ENCODE results near the gene ZNF792.
"Not testable (repeated sequence)": the region's sequence is repeated elsewhere in the genome, so short reads cannot be mapped to it uniquely, and the experiment has no call there.

ZNF792 gene

DNA sequence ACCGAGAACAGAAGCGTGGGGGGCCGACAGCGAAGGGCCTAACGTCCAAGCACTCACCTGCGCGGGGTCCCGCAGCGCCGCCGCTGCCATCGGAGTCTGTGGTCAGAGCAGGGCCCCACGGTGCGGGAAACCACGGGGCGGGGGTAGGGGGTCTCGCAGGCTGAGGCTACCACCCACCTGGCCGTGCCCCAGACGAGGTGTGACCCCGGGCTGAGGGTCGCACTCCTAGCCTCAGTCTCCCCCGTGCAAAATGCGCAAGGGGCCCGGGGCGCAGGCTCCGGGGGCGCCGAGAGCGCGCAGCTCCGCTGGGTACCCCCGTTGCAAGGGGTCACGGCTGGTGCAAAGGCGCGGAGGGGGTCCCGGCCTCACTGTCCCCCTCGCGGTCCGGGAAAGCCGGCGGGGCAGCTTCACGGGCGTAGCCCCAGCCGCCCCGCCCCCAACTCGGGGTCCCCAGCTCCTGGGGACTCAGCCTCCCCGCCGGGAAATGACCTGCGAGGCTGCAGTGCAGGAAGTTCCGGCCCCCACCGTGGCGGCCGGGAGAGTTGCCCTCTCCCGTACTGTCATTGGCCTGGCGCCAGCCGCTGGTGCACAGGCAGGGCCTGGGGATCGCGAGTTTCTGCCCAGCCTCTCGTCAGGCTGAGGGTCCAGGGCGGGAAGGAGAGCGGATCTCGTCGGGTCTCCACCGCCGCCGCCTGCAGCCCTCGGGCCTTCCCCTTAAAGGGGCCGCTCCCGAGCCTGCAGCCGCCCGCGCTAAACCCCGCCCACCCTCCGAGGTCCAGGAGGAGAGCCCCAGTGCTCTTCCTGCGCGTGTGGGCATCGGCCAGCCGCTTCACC is at the start of gene ZNF792:
TSS of gene ZNF792 (minus strand) at position 657 of the 834 bp plus-strand sequence. CDS start at position 90, 567 bp downstream.
- peak; percentile 14 for DNase-seq

DNA sequence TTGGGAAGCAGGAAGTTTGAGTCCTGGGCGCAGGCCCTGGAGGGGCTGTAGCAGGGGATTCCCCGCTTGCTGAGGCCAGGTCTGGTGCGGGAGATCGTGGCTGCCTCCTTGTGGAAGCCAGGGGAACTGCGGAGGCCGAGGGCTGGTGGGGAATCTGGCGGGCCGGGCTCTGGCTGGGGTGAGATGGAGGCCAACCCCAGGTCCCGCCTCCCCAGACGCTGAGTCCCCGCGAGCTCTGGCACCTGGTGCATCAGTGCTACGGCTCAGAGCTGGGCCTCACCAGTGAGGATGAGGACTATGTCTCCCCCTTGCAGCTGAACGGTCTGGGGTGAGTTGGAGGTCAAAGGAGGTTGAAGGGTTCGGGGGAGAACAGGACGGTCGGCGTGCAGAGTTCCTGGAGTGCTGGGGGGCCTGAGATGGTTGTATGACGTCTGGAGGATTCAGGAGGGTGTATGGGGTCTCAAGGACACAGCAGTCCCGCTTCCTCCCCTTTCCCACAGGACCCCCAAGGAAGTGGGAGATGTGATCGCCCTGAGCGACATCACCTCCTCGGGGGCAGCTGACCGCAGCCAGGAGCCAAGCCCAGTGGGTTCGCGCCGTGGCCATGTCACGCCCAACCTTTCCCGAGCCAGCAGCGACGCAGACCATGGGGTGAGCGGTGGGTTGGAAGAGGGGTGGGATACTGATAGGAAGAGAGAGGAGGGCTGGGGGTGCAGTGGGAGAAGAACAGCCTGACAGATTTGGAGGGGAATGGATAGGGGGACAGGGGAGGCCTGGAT is 49.2 kb upstream of the ZNF792 start:
- DNase-seq = no peak

GRCh38 chr19:35011737-35012682 is 48.0 kb upstream of the ZNF792 start:
- DNase-seq = no peak

DNA sequence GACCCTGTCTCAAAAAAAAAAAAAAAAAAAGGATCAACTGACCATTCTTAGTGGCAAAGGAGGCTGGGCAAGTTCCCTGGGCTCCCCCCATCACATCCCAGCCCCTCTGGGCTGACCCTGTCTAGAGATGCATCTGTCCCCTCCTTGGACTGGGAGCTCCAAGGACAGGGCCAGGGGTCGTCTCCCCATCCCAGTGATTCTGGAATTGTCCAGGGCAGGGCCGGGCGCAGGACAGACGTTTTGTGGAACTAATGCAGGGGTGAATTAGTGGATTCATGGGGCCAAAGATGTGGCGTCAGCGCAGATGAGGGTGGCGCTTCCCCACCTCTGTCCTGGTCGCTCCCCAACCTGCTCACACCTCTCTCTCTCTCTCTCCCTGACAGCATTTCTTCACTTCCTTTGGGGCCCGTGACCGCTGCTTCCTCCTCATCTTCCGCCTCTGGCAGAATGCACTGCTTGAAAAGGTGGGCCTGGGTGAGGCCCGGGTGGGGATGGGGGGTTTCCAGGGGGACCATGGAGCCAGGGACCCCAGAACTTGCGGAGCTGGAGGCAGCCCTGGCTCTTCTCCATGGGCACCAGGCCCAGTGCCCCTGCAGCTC is 47.2 kb upstream of the ZNF792 start:
- no peak for DNase-seq

GRCh38 chr19:35009424-35010415 is 45.7 kb upstream of the ZNF792 start:
- DNase-seq = no peak

- no peak for DNase-seq
These were observed 44.9 kb upstream of the ZNF792 start for GRCh38 chr19:35008891-35009341.

DNA sequence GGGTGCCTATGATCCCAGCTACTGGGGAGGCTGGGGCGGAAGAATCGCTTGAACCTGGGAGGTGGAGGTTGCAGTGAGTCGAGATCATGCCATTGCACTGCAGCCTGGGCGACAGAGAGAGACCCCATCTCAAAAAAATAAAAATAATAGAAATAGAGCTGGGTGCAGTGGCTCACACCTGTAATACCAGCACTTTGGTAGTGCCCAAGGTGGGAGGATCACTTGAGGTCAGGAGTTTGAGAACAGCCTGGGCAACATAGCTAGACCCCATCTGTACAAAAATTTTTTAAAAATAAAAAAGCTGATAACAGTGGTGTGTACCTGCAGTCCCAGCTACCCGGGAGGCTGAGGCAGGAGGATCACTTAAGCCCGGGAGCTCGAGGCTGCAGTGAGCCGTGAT is 43.4 kb upstream of the ZNF792 start:
- not testable (repeated sequence) for DNase-seq

- no peak for DNase-seq
These were observed 43.0 kb upstream of the ZNF792 start for GRCh38 chr19:35006999-35007365.

DNA sequence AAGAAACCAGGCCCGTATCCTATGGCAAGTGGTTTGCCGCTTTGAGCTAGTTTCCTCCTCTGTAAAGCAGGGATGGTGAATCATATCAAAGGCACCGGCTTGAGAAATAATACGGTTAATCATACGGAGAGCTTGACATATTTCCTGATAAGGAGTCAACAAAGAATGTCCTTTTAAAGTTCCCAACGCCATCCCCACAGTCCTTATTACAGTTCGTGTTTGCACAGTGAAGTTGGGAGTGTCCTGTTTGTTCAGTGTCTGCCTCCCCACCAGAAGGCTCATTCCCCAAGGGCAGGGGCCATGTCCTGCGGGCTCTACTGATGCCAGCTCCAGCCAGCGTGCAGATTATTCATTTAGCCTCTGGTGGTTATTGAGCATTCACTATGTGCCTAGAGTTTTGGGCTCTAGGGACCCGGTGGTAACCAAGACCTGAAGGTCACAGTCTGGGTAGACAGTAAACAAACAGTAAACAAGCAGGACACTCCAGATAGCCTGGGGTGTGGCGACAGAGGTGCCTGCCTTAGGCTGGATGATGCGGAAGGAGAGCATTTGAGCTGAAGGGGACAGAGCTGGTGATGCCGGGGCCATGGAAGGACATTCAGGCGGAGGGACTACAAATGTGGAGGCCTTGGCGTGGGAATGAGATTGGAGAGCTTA is 42.4 kb upstream of the ZNF792 start:
- DNase-seq = no peak

GRCh38 chr19:35006007-35006341 is 41.9 kb upstream of the ZNF792 start:
- not testable (repeated sequence) for DNase-seq

- DNase-seq = no peak
These were observed 41.4 kb upstream of the ZNF792 start for GRCh38 chr19:35005256-35005977.

GRCh38 chr19:35004517-35005255 is 40.7 kb upstream of the ZNF792 start:
- no peak for DNase-seq

- DNase-seq = no peak
These were observed 38.1 kb upstream of the ZNF792 start for GRCh38 chr19:35002037-35002535.

DNA sequence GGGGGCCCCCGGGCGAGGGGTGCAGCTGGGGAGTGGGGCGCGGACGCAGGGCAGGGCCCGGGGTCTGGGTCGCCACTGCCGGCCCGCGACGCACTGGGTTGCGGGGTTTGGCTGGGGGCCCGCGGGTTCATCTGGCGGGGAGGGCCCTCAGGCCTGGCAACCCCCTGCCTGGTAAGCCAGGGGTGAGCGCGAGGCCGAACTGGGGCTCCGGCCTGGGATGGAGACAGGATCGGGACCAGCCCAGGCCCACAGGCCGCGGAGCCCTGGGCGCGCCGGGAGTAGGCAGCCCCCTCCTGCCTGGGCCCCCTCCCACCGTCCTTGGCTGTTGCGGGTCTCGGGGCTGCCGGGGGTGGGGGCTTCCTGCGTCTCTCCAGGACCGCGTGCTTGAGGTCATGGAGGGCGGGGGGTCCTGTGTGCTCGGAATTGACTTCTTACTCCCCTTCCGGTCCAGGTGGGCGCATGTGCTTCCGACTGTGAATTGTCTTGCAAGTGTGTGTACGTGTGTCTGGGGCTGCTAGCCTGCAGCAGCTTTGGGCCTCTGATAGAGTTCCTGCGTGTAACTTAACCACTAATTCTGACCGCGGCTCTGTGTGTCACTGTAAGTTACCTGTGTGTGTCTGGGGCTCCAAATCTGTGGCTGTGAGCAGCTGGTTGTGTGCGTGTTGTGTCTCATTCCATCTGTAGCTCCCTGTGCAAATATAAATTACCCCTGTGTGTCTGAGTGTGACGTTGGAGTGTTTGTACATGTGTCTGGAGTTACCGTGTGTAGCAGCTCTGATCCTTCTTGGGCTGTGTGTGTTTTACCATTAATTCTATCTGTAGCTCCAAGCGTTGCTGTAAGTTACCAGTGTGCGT is 36.8 kb upstream of the ZNF792 start:
- DNase-seq = no peak

GRCh38 chr19:35000338-35000646 is 36.3 kb upstream of the ZNF792 start:
- no peak for DNase-seq

- peak; percentile 60 for DNase-seq
These were observed 35.7 kb upstream of the ZNF792 start, which contains the start of gene GRAMD1A for GRCh38 chr19:34999498-35000337. TSS of gene GRAMD1A (plus strand) at chr19:35000323. CDS start at chr19:35000479, 156 bp downstream.

Data from NCI-H446 treated with DMSO at 0.1 percent for 48 hours (cell line).